Ureter (tissue), 1 donor: ENCODE data around the gene TSHZ2. TPM values are rescaled to one million over a fixed set of nuclear protein-coding genes. Genes with fewer than 3 reads are reported as not detected.
"Not testable (repeated sequence)": the region's sequence is repeated elsewhere in the genome, so short reads cannot be mapped to it uniquely, and the experiment has no call there.

ENCODE experiments used
- DNase-seq: peaks from one replicate; pipeline ENCODE4 v3.0.0-alpha.2; 2020; ENCODE audit warnings: low spot score
- total RNA-seq: library from RNA; stranded (reverse); gene quantifications from one replicate; pipeline ENCODE4 v1.2.4, GENCODE V29; 2023
- donor health status: DM: yes; HTN: yes; CAD: no.

TSHZ2 gene
- total RNA-seq, 1 donor from 2014 or later = 23.3 TPM

DNA sequence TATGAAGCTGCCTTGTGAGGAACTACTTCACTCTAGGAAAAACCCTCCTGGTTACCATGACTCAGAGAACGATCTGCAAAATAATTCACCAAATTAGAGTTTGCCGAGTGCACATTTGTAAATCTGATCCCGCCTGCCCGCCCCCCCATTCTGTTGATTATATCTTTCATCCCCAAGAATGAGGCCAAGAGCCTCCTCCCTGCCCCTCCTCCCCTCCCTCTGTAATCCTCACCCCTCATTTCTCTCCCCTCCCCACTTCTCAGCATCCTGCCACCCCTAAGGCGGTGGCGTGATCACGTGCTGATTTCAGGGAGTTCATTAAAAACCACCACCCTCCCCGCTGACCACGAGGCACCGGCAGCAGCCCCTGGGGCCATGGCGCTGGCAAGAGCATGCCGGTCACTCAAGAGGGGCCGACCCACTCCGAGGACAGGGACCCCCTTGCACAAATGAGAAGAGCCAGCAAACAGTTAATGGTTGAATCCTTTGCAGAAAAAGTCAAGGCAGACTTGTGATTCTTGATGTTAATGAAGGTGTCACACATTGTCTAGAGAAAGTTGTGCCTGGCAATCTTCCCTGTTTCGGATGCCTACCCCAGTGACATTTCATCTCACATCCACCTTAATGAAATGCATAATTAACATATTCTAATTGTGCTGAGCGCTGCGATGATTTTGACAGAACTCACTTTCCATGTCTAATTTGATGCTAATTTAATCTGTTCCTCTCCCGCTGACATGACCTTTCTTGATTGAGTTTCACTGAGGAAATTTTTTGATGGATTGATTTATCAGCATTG is 373.6 kb downstream of the TSHZ2 start:
- no peak for DNase-seq

DNA sequence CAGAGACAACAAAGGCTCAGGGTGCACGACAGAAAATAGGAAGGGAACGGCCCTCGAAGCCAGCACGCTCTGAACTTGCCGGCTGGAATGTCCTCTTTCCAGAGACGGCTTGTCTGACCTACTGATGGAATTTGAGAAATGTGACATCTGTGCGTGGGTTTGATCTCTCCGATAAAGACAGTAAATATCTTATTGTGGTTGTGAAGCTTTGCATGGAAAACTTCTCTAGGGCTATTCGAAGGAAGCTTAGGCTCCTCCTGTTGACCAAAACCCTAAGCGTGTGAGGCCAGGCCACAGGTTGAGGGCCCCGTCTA is 374.1 kb downstream of the TSHZ2 start:
- DNase-seq = no peak

DNA sequence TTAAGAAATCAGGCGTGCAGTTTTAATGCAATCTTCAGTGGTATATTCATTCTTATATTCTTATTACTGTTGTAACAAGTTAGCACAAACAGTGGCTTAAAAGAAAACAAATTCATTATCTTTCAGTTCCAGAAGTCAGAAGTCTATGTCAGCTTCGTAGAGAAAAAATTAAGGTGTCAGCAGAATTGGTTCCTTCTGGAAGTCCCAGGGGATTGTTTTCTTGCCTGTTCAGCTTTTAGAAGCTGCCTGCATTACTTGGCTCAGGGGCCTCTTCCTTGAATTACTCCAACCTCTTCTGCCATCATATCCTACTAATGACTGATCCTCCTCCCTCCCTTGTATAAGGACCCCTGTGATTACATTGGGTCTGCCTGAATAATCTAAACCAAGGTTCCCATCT is 377.6 kb downstream of the TSHZ2 start:
- DNase-seq = no peak

DNA sequence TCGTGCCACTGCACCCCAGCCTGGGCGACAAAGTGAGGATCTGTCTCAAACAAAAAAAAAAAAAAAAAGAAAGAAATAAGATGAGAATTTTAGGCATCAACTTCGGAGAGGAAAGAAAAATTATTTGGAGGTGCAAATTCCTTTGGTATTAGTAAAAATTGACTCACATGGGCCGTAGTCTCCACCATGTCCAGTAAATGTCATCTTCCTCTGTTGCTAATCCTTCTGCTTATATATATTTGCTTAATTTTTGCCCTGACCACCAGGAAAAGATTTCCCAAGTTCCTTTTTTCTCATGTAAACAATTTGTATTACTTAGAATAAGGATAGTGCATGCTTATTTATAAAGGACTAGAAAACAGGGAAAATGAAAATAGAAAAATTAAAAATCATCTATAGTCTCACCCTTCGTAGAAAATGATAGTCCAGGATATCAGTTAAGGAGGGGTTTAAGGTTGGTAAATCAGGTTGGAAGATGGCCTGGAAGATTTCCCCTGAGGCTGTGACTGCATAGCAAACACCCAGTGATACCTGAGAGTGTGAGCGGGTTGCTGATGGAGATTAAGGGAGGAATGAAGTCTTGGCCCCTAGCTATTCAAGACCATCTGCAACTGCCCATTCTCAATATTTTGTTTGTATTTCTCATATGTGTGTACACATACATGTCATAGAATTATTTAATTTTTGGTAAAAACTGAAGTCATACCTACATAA is 380.7 kb downstream of the TSHZ2 start:
- no peak for DNase-seq

DNA sequence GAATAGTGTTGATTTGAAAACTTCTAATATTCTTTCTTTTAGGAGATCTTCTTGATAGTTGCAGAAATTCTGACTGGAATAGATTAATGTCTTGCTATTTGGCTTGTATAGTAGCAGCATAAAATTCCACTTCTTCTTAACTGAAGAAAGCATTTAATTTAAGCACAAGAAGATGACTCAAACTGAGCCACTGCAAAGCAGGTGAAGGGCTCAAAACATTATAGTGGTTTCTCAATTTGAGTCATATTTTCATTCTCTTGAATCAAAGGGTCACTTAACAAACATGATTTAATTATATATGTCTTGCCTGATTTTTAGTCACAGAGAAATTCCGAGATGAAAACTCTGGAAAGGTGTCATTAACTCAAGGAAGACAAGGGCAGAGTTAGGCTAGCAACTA is 382.2 kb downstream of the TSHZ2 start:
- DNase-seq = no peak

DNA sequence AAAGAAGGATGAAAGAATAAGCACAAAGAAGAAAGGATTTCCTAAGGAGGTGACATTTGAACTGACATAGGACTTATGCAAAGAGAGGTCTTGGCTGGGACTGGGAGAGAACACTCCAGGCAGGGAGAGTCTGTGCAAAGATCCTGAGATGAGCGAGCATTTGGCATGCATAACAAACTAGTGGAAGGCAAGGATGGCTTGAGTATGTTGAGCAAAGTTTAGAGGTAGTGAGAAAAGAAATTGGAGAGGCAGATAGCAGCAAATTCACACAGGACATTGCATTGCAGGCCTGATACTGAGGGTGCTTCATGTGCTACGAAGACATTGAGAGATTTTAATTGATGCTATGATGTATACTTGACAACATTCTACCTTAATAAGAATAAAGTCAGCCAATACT is 383.6 kb downstream of the TSHZ2 start:
- no peak for DNase-seq

DNA sequence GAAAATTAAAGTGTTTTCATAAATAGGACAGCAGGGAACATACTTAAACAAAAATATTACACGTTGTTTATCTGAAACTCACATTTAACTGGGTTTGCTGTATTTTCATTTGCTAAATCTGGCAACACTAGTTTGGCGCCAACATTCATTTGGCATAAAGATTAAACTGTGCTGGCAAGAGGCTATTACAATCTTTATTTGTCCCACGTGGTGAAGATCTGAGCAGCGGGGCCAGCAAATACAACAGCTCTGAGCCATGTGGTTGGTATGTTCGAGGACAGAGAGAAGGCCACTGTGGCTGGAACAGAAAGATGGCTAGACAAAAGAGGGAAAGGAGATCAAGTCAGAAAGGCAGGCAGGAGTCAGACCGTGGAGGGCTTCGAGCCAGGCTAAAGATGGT is 387.3 kb downstream of the TSHZ2 start:
- DNase-seq = no peak

DNA sequence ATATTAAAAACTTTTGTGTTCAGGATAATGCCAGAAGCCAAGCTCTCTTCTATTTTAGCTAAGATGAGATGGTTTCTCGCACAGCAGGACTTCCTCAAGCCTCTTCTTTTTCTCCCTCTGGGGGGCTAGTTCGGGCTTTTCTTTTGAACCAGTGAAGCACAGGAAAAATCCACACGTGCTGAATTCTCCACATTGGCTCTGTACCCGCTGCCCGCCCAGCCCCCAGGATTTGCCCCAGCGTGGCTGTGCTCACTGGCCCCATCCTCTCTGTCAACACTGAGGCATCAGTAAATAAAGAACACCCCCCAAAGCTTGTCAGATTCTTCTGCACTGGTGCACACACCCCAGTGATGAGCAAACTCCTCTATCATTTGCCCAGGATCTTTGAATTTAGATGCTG is 388.7 kb downstream of the TSHZ2 start:
- no peak for DNase-seq

DNA sequence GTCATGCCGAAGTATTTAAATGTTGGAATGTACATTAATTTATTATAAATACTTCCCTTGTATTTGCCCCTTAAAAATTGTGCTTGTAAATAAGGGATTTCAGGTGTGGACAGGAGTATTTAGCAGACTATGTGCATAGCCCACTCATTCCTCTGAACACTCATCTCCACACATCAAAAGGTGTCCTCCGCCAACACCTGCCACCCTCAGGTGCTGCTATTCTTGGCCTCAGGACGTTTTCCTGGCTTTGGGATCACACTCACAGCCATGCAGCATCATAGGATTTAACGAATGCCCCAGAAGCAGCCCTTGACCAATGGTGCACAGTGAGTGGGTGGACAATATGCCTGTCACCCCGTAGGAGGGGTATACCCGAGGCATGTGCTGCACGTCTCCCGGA is 390.6 kb downstream of the TSHZ2 start:
- DNase-seq = no peak

DNA sequence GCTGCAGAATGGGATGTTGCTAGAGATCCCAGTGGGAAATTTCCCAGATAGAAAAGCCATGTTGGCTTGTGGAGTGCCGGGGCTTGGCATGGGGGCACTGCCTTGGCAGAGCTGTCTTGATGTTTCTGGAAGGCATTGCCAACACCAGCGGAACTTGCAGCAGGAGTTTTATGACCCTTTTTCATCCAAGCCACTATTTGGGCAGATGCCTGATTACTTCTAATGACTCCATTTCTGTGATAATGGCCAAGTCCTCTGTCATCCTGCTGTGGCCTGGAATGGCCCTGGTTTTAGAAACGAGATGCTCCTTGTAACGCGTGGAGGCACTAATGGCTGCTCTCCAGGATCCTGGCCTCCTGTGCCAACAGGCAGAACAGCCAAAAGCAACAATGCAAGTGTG is 392.5 kb downstream of the TSHZ2 start:
- no peak for DNase-seq

DNA sequence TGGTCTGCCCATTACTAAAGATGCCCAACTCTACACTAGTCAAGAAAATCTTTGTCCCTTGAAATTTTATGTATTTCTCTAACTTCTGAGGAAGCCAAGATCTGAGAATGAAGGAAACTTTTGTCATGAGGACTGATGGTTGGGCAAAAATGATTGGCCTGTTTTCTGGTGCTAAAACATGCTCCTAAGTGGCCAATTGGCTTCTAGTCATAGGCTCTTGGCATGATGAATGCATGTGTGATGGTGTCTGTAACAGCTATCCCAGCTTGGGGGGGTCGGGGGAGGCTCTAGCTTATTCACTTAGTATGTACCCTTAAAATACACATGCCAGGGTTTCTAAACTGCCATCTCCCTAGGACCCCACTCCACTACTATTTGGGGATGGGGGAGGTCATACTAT is 392.9 kb downstream of the TSHZ2 start:
- DNase-seq = no peak

DNA sequence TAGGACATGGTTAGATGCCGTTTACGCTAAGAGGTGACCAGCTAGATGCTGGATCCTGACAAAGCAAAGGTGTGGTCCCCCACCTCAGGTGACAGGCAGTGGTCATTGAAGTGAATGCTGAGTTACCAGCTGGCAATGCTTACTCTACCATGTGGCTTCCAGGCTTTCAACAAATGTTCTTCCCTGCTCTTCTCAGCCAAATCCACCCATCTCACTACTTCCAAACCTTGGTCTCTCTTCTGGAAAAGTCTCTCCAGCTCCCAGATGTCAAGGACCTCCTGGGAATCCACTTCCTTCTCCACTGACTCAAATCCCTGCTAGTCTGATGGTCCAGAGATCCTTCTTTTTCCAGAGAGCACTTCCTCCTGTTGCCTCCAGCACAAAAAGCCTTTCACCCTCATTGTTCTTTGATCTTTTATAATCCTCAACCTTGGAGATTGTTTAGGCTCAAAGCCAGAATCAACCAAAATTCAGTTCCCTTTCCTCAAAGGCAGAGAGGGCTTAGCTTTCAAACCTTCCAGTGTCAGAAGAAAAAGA is 393.4 kb downstream of the TSHZ2 start:
- no peak for DNase-seq

DNA sequence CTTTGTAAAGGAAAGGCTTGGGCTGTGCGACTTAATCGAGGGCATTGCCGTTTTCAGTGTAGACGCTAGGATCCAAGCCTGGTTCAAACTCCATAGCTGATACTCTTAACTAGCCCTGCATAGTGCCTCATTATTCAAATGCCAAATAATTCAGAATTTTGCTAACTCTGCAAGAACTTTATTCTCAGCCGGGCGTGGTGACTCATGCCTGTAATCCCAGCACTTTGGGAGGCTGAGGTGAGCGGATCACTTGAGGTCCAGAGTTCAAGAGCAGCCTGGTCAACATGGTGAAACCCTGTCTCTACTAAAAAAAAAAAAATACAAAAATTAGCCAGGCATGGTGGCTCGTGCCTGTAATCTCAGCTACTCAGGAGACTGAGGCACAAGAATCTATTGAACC is 394.8 kb downstream of the TSHZ2 start:
- DNase-seq = not testable (repeated sequence)

DNA sequence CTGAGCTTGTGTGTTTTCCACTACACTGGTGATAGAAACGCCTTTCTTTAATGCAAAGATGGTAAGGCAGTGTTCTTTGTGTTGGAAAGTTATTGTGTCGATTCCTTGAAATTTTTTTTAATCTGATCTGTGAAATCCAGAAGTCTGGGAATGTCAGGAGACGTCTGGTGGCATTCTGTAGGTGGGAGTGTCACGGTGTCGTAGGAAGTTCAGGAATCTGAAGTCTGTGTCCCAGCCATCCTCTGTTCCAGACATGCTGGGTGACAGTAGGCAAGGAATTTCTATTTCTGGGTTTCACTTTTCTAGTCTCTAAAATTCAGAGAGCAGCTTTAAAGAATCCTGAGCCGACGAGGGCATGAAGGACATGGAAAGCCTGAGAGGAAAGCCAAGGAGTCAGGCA is 397.7 kb downstream of the TSHZ2 start:
- no peak for DNase-seq

DNA sequence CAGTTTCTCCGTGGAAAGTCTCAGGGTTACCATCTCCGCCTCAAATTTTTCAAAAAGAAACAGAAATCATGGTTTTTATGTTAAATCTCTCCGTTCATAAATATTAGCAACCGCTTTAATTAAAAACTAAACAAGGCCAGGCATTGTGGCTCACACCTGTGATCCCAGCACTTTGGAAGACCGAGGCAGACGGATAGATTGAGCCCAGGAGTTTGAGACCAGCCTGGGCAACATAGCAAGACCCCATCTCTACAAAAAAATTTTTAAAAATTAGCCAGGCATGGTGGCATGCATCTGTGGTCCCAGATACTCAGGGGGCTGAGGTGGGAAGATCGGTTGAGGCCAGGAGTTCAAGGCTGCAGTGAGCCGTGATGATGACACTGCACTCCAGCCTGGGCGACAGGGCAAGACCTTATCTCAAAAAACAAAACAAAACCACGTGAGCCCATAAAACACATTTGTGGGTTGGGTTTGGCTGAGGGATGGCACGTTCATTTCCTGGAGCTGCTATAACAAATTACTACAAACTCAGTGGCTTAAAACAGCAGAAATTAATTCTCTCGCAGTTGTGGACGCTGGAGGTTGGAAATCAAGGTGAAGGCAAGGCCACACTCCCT is 398.3 kb downstream of the TSHZ2 start:
- DNase-seq = no peak

DNA sequence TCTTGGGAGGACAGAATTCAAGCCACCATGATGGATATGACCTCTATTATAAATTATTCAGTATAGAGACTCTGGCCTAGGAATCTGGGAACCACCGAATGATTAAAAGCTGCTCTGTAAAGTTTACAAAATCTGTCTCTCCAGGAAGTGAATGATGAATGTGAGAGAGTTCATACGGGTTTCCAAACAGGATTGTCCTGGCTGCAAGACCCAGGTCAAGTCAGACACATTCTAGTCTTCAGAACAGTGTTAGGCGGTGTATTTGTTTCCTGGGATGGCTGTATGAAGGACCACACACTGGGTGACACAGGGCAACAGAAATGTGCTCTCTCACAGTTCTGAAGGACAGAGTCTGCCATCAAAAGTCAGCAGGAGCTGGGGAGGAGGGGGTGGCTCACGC is 399.1 kb downstream of the TSHZ2 start:
- no peak for DNase-seq

DNA sequence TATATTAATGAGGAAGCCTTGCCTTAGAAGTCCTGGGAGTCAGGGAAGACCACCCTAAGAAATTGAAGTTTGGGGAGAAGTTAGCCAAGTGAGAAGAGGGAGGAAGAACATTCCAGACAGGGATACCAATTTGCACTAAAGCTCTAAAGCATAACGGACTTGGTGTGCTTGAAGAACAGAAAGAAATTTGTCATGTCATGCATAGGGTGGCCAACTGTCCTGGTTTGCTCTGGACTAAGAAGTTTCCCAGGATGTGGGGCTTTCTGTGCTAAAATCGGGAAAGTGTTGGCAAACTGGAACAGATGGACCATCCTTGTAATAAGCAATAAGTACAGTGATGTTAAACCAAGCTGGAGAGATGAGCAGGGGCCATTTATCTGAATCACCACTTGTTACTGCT is 403.9 kb downstream of the TSHZ2 start:
- no peak for DNase-seq

DNA sequence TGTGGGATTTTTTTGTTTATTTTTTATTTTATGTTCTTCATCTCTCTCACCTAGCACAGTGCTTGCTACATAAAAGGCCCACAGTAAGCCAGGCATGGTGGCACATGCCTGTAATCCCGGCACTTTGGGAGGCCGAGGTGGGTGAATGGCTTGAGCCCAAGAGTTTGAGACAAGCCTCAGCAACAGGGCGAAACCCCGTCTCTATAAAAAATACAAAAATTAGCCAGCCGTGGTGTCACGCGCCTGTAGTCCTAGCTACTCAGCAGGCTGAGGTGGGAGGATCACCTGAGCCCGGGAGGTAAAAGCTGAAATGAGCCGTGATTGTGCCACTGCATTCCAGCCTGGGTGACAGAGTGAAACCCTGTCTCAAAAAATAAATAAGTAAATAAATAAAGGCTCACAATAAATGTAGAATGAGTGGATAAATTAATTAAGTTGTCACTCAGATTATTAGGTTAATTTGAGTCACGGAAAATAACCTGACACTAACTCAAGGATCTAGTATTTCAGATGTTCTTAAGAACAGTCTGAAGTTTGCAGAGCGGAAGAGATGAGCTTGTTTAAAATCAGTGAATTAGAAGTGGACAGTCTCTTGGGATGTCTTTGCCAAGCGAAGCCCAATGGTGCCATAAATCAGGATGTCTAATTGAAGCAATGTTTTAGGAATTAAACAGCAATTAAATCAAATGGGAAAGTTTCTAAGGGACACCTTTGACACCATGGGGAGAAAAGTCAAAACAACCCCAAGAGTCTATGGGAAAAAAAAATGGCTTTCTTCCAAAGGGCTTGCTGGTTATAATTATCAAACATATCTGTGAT is 407.1 kb downstream of the TSHZ2 start:
- DNase-seq = no peak

DNA sequence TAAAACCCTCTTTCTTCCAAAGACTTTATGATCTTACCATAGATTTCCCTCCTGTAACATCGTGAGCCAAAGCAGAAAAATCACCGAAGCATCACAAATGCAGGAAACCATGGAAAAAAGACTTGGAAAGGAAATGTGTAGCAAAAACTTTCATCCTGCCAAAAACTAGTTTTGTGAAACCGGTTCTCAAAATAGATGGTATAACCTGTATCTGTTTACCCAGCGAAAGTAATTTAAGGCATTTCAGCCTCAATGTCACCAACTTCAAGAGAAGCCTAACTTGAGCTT is 407.6 kb downstream of the TSHZ2 start:
- DNase-seq = no peak

DNA sequence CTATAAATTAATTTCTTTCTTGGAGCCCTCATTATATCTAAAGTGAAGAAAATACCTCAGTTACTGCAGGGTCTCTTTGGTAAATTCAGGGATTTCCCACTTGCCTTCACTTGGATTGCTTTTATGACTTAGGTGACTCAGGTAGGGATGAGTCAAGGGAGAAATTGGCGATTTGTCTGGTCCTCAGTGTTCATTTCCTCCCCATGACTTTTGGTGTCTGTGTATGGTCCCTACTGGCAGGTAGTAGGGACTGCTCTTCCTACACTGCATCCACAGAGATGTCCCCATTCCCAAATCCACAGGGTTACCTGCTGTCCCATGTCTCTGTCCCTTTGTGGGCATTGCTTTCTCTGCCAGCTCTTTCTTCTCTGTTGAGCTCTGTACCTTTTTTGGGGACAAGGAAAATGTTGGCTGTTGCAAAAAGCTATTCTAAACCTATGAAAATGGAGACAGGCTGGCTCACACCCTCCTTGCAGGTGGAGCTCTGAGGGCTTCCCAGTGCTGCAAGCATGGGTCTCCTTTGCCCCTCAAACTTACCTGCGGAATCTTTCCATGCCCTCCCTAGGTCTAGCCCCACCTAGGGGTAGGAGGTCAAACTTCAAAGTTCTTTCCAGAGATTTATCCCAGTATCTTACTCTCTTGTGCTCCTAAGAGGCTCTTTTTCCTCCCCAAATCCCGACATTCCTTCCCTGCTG is 409.6 kb downstream of the TSHZ2 start:
- DNase-seq = no peak

DNA sequence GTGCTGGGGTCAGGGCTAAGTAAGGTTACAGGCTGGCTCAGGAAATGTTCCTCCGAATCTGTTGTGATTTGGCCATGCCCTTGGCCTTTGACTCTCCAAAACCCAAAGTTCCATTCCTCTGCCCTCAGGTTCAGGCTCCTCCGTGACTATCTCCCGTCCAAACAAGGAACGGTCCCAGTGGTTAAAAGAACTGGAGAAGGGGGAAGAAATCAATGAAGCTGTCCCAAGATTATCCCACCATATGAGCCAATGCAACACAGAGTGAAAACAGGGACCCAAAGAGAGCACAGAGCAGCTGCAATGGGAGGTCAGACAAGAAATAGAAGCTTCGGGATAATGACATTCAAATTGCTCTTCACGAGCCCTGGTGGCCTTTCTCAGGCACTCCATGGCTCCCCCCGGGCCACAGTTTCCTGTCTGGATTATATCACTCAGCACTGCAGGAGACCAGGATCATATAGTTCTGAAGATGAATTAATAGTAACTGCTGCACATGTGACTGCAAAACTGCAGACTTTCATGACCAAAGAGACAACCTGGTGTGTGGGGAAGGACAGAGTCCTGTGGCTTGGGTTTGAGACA is 410.2 kb downstream of the TSHZ2 start:
- DNase-seq = no peak
